Erythroblast (primary cell): ENCODE results near the gene XIRP2.

Experiments used
- DNase-seq, 2 experiments: peaks; one replicate each; lab custom pipeline; 2025; lab: John Stamatoyannopoulos, UW
- GATA1 ChIP-seq: IDR thresholded peaks from 2 replicates; pipeline ENCODE4 v1.6.1; 2011; ENCODE audit warnings: low read depth, mild to moderate bottlenecking, control low read depth, low read length, moderate library complexity
- POLR2A ChIP-seq: IDR thresholded peaks from 2 replicates; pipeline ENCODE4 v1.6.1; 2011; ENCODE audit warnings: mild to moderate bottlenecking, low read length

XIRP2 gene

GRCh38 chr2:167144179-167144898, 256.1 kb downstream of the XIRP2 start:
- no peak for DNase-seq
- TF ChIP-seq POLR2A (no peak), GATA1 (no peak)

GRCh38 chr2:167147271-167147941, 259.1 kb downstream of the XIRP2 start:
- no peak for DNase-seq
- no peak for TF ChIP-seq POLR2A
- TF ChIP-seq GATA1 = no peak

- DNase-seq = no peak
These were observed 263.6 kb downstream of the XIRP2 start for GRCh38 chr2:167151894-167152293.

GRCh38 chr2:167157523-167157922, 269.2 kb downstream of the XIRP2 start:
- no peak for DNase-seq

More at GRCh38 chr2:167151894-167152293, 263.6 kb downstream of the XIRP2 start:
- no peak for TF ChIP-seq GATA1
- TF ChIP-seq POLR2A = no peak

GRCh38 chr2:167177196-167177595, 288.9 kb downstream of the XIRP2 start:
- no peak for DNase-seq
- TF ChIP-seq POLR2A (no peak), GATA1 (no peak)

More at GRCh38 chr2:167157523-167157922, 269.2 kb downstream of the XIRP2 start:
- TF ChIP-seq POLR2A = no peak
- TF ChIP-seq GATA1 = no peak

- no peak for DNase-seq
- TF ChIP-seq GATA1 = no peak
- TF ChIP-seq POLR2A = no peak
These were observed 292.9 kb downstream of the XIRP2 start for GRCh38 chr2:167181134-167181533.

- TF ChIP-seq GATA1 (no peak), POLR2A (no peak)
- no peak for DNase-seq
These were observed 293.4 kb downstream of the XIRP2 start for GRCh38 chr2:167181688-167182087.

GRCh38 chr2:167182403-167182802, 294.1 kb downstream of the XIRP2 start:
- TF ChIP-seq POLR2A = no peak
- no peak for TF ChIP-seq GATA1
- no peak for DNase-seq

- TF ChIP-seq GATA1 (no peak), POLR2A (no peak)
These were observed 295.7 kb downstream of the XIRP2 start for GRCh38 chr2:167183931-167184330.

GRCh38 chr2:167186465-167186864, 298.2 kb downstream of the XIRP2 start:
- TF ChIP-seq POLR2A (no peak), GATA1 (no peak)
- DNase-seq = no peak

More at GRCh38 chr2:167183931-167184330, 295.7 kb downstream of the XIRP2 start:
- no peak for DNase-seq

- no peak for DNase-seq
- no peak for TF ChIP-seq GATA1
- TF ChIP-seq POLR2A = no peak
These were observed 298.9 kb downstream of the XIRP2 start for GRCh38 chr2:167187049-167187727.

- DNase-seq = no peak
- TF ChIP-seq GATA1 (no peak), POLR2A (no peak)
These were observed 300.0 kb downstream of the XIRP2 start for GRCh38 chr2:167187978-167188967.

GRCh38 chr2:167190053-167190452, 301.8 kb downstream of the XIRP2 start:
- TF ChIP-seq POLR2A (no peak), GATA1 (no peak)
- DNase-seq = no peak

GRCh38 chr2:167191588-167191987, 303.3 kb downstream of the XIRP2 start:
- TF ChIP-seq POLR2A = no peak
- TF ChIP-seq GATA1 = no peak
- no peak for DNase-seq
